ENCODE measurements around the gene NFYC. TPM values are rescaled to one million over a fixed set of nuclear protein-coding genes. Genes with fewer than 3 reads are reported as not detected.

The NFYC gene
- total and polyA plus RNA-seq, 2 experiments from 2014 or later, result 23.7 to 28.3 TPM

DNA sequence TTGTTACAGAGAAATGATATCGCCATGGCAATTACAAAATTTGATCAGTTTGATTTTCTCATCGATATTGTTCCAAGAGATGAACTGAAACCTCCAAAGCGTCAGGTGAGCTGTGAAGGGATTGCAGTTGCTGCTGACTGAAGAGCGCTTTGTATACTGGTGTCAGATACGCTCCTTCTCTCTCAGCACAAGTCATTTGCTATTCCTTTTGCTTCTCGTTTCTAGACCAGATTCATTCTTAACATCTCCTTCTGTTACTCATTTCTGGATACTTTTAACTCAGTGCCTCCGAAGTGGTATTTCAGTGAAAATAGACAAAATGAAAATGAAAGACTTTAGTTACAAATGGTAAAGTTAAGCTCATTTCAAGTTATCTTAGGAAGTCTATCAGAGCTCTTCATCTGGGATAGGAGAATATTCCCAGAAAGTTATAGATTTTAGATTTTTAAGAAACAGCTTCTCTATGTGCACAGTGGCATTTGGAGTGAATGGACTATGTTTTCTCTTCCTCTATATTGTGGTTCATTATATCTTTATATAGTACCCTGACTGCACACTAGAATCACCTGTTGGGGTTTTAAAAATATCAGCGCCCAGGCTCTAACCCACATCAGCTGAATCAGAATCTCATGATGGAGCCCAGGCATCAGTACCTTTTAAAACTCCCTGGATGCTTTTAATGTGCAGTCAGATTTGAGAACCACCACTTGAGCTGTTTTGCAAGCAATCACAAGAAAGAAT lies 61.8 kb downstream of the NFYC start:
- H3K4me1 ChIP-seq (ENCODE audit: insufficient read depth), result peaks cover 8% of the 10 kb centered on the region; the same call in 1 of the 2 replicates
- no peak overlapping the region for H3K4me3 ChIP-seq
- H2AFZ ChIP-seq, result no peak overlapping the region
- no peaks in the 10 kb centered on the region for H3F3A ChIP-seq (ENCODE audit: insufficient read depth)
- H3K27ac ChIP-seq, result no peak overlapping the region
- DNase-seq, result no peak
- no peaks in the 10 kb centered on the region for H4K20me1 ChIP-seq (ENCODE audit: insufficient read depth)
- no peaks in the 10 kb centered on the region for H3K9me2 ChIP-seq (ENCODE audit: insufficient read depth)
- H3K79me2 ChIP-seq (ENCODE audit: insufficient read depth), result no peaks in the 10 kb centered on the region; the same call in 1 of the 2 replicates
- H3K9me3 ChIP-seq (ENCODE audit: low read depth), result no peaks in the 10 kb centered on the region
- H3K36me3 ChIP-seq (ENCODE audit: low read depth), result peaks cover 24% of the 10 kb centered on the region; the same call in 1 of the 2 replicates
- no peak overlapping the region for H3K9ac ChIP-seq
- WGBS, 2 experiments (ENCODE audit: low coverage in 1 of 2, low lambda C conversion rate in 2 of 2, missing lambda C conversion rate in 2 of 2), result 98 to 99% methylated on average over 8 of the region's 8 CpGs
- TF ChIP-seq EZH2phosphoT487 (IDR thresholded peaks at IDR 0.05; ENCODE audit: insufficient read depth, low read depth), result no peak
- no peak for TF ChIP-seq EZH2 (IDR thresholded peaks at IDR 0.05; ENCODE audit: insufficient read depth, poor library complexity, severe bottlenecking)
- no peaks in the 10 kb centered on the region for H3K27me3 ChIP-seq (replicated peaks; ENCODE audit: insufficient read depth)
- H3K4me2 ChIP-seq (ENCODE audit: unreplicated experiment), result no peak overlapping the region
- in situ Hi-C loops (cut with MboI), result no loop called here

- 95 to 100% methylated on average over 8 of the region's 8 CpGs for WGBS, 2 experiments (ENCODE audit: low coverage in 1 of 2, low lambda C conversion rate in 2 of 2, missing lambda C conversion rate in 2 of 2)
- H3K9ac ChIP-seq, result no peak overlapping the region
- H3K36me3 ChIP-seq (ENCODE audit: low read depth), result peaks cover 21% of the 10 kb centered on the region; the same call in 1 of the 2 replicates
- H4K20me1 ChIP-seq (ENCODE audit: insufficient read depth), result no peaks in the 10 kb centered on the region
- no peak overlapping the region for H3K4me2 ChIP-seq (ENCODE audit: unreplicated experiment)
- H3K4me1 ChIP-seq (ENCODE audit: insufficient read depth), result peaks cover 8% of the 10 kb centered on the region; the same call in 1 of the 2 replicates
- H3K9me3 ChIP-seq (ENCODE audit: low read depth), result no peaks in the 10 kb centered on the region
- H3F3A ChIP-seq (ENCODE audit: insufficient read depth), result no peaks in the 10 kb centered on the region
- no peak overlapping the region for H2AFZ ChIP-seq
- DNase-seq, result no peak
- no peaks in the 10 kb centered on the region for H3K9me2 ChIP-seq (ENCODE audit: insufficient read depth)
- no peaks in the 10 kb centered on the region; the same call in 1 of the 2 replicates for H3K79me2 ChIP-seq (ENCODE audit: insufficient read depth)
- TF ChIP-seq EZH2phosphoT487 (IDR thresholded peaks at IDR 0.05; ENCODE audit: insufficient read depth, low read depth), result no peak
- TF ChIP-seq EZH2 (IDR thresholded peaks at IDR 0.05; ENCODE audit: insufficient read depth, poor library complexity, severe bottlenecking), result no peak
- in situ Hi-C loops (cut with MboI), result no loop called here
- H3K27ac ChIP-seq, result no peak overlapping the region
- no peaks in the 10 kb centered on the region for H3K27me3 ChIP-seq (replicated peaks; ENCODE audit: insufficient read depth)
- H3K4me3 ChIP-seq, result no peak overlapping the region
Observed at GRCh38 chr1:40754201-40754600, 62.7 kb downstream of the NFYC start.

DNA sequence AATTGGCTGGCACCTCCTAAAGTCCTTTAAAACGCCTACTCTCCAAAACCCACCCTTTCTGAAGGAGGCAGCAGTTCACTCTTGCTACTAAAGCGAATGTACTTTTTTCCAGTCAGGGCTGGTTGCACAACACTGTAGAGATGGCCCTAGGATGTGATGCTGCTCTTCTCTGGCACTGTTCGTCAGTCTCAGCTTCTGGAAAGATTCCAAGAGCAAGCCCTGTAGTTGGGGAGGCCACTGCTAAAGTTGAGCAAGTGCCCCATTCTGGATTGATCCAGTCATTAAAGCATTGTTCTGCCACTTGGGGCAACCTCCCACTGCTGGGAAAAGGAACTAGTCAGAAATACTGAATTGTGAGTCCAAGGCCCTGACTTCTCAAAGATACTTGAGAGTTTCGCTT lies 63.6 kb downstream of the NFYC start:
- Histone ChIP-seq H3K9ac (no peak overlapping the region), H2AFZ (no peak overlapping the region), H3K27ac (no peak overlapping the region), H3K4me2 (ENCODE audit: unreplicated experiment) (no peak overlapping the region), H4K20me1 (ENCODE audit: insufficient read depth) (no peaks in the 10 kb centered on the region), H3K4me1 (ENCODE audit: insufficient read depth) (peaks cover 8% of the 10 kb centered on the region; the same call in 1 of the 2 replicates), H3F3A (ENCODE audit: insufficient read depth) (no peaks in the 10 kb centered on the region), H3K36me3 (ENCODE audit: low read depth) (peaks cover 29% of the 10 kb centered on the region; the same call in 1 of the 2 replicates), H3K79me2 (ENCODE audit: insufficient read depth) (no peaks in the 10 kb centered on the region; the same call in 1 of the 2 replicates), H3K27me3 (replicated peaks; ENCODE audit: insufficient read depth) (no peaks in the 10 kb centered on the region), H3K9me2 (ENCODE audit: insufficient read depth) (no peaks in the 10 kb centered on the region), H3K4me3 (no peak overlapping the region), H3K9me3 (ENCODE audit: low read depth) (no peaks in the 10 kb centered on the region)
- in situ Hi-C loops (cut with MboI), result no loop called here
- DNase-seq, result no peak
- TF ChIP-seq EZH2 (IDR thresholded peaks at IDR 0.05; ENCODE audit: insufficient read depth, poor library complexity, severe bottlenecking), result no peak
- no peak for TF ChIP-seq EZH2phosphoT487 (IDR thresholded peaks at IDR 0.05; ENCODE audit: insufficient read depth, low read depth)
- 97 to 98% methylated on average over 4 of the region's 4 CpGs for WGBS, 2 experiments (ENCODE audit: low coverage in 1 of 2, low lambda C conversion rate in 2 of 2, missing lambda C conversion rate in 2 of 2)

DNA sequence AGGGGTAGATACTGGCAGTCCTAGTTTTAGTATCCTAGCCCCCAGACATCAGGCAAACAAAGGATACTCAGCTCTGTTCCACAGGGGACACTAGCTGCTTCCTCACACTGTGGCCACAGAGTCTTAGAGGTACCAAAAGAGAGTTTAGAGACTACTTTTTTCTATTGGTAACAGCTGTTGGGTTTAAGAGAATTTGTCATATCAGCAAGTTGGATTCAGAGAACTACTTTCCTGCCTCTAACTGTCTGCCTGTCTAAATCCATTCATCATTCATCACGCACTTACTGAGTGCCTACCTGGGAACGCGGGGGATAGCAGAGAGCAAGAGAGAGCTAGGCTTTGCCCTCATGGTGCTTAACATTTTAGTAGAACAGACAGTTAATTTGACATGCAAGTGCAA lies 65.0 kb downstream of the NFYC start:
- WGBS, 2 experiments (ENCODE audit: low coverage in 1 of 2, low lambda C conversion rate in 2 of 2, missing lambda C conversion rate in 2 of 2), result 68 to 71% methylated on average over 3 of the region's 3 CpGs
- in situ Hi-C loops (cut with MboI), result no loop called here
- peaks cover 30% of the 10 kb centered on the region; the same call in 1 of the 2 replicates for H3K36me3 ChIP-seq (ENCODE audit: low read depth)

More for the DNA sequence above, 65.0 kb downstream of the NFYC start:
- DNase-seq, result no peak
- Histone ChIP-seq H3K4me3 (no peak overlapping the region), H3K27me3 (replicated peaks; ENCODE audit: insufficient read depth) (no peaks in the 10 kb centered on the region), H3K9me3 (ENCODE audit: low read depth) (no peaks in the 10 kb centered on the region), H2AFZ (no peak overlapping the region), H3K79me2 (ENCODE audit: insufficient read depth) (no peaks in the 10 kb centered on the region; the same call in 1 of the 2 replicates), H3K9ac (no peak overlapping the region), H3K9me2 (ENCODE audit: insufficient read depth) (no peaks in the 10 kb centered on the region), H3F3A (ENCODE audit: insufficient read depth) (0 out of 2 replicates have a peak, but pooled peaks cover 4% of the 10 kb centered on the region), H3K27ac (no peak overlapping the region), H3K4me2 (ENCODE audit: unreplicated experiment) (no peak overlapping the region), H4K20me1 (ENCODE audit: insufficient read depth) (no peaks in the 10 kb centered on the region), H3K4me1 (ENCODE audit: insufficient read depth) (no peaks in the 10 kb centered on the region)
- TF ChIP-seq EZH2phosphoT487 (IDR thresholded peaks at IDR 0.05; ENCODE audit: insufficient read depth, low read depth) (no peak), EZH2 (IDR thresholded peaks at IDR 0.05; ENCODE audit: insufficient read depth, poor library complexity, severe bottlenecking) (no peak)
